GM10248 (cell line): ENCODE data around the gene AHCYL1.

Experiments used
- CTCF ChIA-PET: fragments of 300-600 bp; sonication (Branson Sonifier 250); formaldehyde crosslinking; extraction: SDS; loops from one replicate; lab custom pipeline; 2021; ENCODE audit warnings: antibody characterized with exemption; lab: Yijun Ruan, JAX
- POLR2A ChIA-PET: fragments of 350-650 bp; sonication (Branson Sonifier 250); formaldehyde crosslinking; extraction: SDS; loops from one replicate; lab custom pipeline; 2020; ENCODE audit warnings: antibody characterized with exemption; lab: Yijun Ruan, JAX
- DNase-seq: peaks from one replicate; pipeline ENCODE4 v3.0.0; 2012; ENCODE audit errors: extremely low spot score
- TF ChIP-seq, protein P1 (sequence below): IDR thresholded peaks from 2 replicates; pipeline ENCODE4 v1.5.1; 2012; ENCODE audit warnings: mild to moderate bottlenecking, low read depth; ENCODE audit errors: extremely low read depth, missing control alignments, control extremely low read depth

AHCYL1 gene

DNA sequence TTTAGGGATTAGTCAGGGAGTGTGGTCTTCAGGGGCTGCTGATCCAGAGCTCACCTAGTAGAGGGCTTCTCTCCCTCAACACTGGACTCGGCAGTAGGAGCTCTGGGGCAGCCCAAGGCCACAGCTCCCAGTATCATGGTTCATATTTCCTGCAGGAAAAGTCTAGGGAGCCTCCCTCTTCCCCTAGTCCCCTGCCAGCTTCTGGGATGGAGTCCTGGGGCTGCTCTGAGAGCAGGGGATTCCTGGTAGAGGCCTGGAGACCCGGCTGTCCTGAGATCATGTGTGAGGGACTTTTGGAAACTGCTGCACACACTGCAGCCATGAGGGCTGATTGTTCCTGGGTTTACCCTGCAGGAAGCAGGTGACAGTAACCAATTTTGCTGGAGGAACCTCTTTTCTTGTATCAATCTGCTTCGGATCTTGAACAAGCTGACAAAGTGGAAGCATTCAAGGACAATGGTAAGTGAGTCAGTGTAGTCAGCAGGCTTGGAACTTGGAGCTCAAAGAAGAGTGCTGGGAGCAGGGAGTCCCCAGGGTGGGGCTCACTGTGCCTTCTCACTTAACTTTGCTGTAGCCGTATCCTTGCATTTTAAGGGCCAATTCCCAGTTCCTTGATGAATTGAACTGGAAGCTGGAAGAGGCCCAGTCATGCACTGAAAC, 66.2 kb downstream of the AHCYL1 start:
- no peak for DNase-seq
- CTCF ChIA-PET = interaction anchor here (1.9 to 22.1 kb wide), 8 partner anchors 6 to 445 kb away, joined by 4 to 387 read pairs (median 24); partner anchors contain the start of genes AHCYL1 and STRIP1
- POLR2A ChIA-PET = no interaction called here
- TF ChIP-seq, protein P1, sequence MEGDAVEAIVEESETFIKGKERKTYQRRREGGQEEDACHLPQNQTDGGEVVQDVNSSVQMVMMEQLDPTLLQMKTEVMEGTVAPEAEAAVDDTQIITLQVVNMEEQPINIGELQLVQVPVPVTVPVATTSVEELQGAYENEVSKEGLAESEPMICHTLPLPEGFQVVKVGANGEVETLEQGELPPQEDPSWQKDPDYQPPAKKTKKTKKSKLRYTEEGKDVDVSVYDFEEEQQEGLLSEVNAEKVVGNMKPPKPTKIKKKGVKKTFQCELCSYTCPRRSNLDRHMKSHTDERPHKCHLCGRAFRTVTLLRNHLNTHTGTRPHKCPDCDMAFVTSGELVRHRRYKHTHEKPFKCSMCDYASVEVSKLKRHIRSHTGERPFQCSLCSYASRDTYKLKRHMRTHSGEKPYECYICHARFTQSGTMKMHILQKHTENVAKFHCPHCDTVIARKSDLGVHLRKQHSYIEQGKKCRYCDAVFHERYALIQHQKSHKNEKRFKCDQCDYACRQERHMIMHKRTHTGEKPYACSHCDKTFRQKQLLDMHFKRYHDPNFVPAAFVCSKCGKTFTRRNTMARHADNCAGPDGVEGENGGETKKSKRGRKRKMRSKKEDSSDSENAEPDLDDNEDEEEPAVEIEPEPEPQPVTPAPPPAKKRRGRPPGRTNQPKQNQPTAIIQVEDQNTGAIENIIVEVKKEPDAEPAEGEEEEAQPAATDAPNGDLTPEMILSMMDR = no peak

DNA sequence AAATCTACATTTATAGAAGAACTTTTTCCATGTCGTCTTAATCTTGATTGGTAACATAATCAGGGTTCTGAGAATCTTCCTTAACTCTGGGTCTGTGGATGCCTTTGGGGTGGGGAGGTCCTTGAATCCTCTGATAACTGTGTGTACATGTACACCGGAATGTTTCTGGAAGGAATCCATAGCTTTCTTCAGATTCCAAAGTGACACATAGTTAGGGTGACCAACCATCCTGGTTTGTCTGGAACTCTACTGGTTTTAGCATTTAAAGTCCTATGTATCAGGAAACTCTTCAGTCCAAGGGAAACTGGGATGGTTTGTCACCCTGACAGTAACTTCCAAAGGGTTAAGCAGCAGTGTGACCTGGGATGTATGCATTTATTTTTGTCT, 66.7 kb downstream of the AHCYL1 start:
- ChIA-PET CTCF (interaction anchor here (1.2 to 22.1 kb wide), 8 partner anchors 6 to 412 kb away, joined by 3 to 387 read pairs (median 24); partner anchors contain the start of genes AHCYL1 and STRIP1), POLR2A (no interaction called here)
- no peak for DNase-seq
- TF ChIP-seq, protein P1 = no peak

- peak; percentile 80 for DNase-seq
- ChIA-PET CTCF (interaction anchor here (0.6 to 22.1 kb wide), 28 partner anchors 3 to 442 kb away, joined by 3 to 387 read pairs (median 4); partner anchors contain the start of genes ALX3, STRIP1 and UBL4B), POLR2A (no interaction called here)
- TF ChIP-seq, protein P1 = peak; percentile 90
These were observed 69.2 kb downstream of the AHCYL1 start for GRCh38 chr1:110053552-110054428.

DNA sequence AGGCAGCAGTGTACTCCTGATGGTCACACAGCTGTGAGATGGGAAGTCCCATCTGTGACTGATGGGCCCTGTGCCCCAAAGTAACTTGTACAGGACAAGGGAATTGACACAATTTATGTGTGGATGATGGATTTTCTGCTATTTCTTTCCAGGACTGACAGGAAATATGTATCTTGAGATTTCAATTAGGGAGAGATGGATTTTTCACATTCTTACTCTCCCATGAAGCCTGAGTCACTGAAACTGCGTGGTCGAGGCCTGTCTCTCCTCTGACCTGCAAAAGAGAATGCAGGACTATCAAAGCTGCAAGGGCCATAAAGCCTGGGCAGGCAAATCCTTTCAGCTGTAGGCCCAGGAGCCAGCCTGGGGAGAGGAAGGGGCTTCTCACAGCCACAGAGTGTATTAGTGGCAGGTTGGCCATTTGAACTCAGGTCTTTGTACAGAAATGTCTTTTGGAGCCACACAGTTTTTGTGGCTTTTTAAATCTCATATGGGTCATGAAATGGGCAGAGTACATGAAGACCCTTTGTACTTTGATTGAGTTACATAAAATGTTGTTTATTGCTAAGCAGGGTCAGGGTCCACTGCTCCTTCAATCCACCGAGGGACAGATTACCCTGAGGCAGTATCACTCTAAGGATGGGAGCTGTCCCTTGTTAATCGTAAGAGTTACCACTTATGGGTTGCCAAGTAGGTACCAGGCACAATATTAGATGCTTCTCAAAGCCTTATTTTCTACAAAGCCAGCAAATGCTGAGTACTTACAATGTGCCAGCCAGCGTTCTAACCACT, 71.1 kb downstream of the AHCYL1 start:
- CTCF ChIA-PET = interaction anchor here (1.2 to 22.1 kb wide), 7 partner anchors 1 to 71 kb away, joined by 3 to 387 read pairs (median 13); partner anchors contain the start of genes AHCYL1, STRIP1 and UBL4B
- TF ChIP-seq, protein P1 = no peak
- no peak for DNase-seq
- POLR2A ChIA-PET = no interaction called here

DNA sequence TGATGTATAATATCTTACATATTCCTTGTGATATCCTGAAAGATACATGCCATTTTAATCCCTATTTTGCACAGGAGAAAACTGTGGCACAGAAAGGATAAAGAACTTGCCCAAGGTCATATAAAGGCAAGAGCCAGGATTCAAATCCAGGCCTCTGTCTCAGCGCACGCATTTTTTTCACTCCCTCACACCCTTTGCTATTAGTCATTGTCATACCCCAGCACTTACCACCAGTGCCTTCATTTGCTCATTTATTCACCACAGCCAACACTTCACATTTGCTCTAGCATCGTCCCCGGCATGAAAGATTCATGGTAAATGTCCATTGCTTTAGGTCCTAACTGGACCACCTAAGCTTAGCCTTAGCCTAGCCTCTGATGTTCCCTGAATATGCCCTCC, 71.7 kb downstream of the AHCYL1 start:
- CTCF ChIA-PET = interaction anchor here (1.4 to 21.9 kb wide), 5 partner anchors 12 to 60 kb away, joined by 5 to 387 read pairs (median 23); partner anchors contain the start of gene STRIP1

More for the DNA sequence above, 71.7 kb downstream of the AHCYL1 start:
- no peak for DNase-seq
- POLR2A ChIA-PET = no interaction called here
- TF ChIP-seq, protein P1 = no peak
